ENCODE measurements around the gene KNDC1.
"Not testable (repeated sequence)": the region's sequence is repeated elsewhere in the genome, so short reads cannot be mapped to it uniquely, and the experiment has no call there.

The KNDC1 gene

DNA sequence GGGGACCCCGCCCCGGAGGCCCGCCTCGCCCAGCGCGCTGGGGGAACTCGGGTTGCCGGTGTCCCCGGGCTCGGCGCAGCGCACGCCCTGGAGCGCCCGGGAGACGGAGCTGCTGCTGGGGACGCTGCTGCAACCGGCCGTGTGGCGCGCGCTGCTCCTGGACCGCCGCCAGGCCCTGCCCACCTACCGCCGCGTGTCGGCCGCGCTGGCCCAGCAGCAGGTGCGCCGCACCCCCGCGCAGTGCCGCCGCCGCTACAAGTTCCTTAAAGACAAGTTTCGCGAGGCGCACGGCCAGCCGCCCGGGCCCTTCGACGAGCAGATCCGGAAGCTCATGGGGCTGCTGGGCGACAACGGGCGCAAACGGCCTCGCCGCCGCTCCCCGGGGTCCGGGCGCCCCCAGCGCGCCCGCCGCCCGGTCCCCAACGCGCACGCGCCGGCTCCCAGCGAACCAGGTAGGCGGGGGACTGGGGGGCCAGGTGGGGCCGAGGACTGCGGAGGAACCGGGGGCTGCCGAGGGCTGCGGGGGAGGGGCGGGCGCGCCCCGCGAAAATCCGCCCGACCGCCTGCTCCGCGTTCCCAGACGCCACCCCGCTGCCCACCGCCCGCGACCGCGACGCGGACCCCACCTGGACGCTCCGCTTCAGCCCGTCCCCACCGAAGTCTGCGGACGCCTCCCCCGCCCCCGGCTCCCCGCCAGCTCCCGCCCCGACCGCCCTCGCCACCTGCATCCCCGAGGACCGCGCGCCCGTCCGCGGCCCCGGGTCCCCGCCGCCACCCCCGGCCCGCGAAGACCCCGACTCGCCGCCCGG, 70.6 kb downstream of the KNDC1 start:
- H3K79me2 ChIP-seq (ENCODE audit: control insufficient read depth, insufficient read depth, low read length, unreplicated experiment), result no peaks in the 10 kb centered on the region
- H3K27me3 ChIP-seq (ENCODE audit: insufficient read depth, low read length), result peaks cover 63% of the 10 kb centered on the region
- H3K4me3 ChIP-seq (ENCODE audit: low read depth, low read length), result no peak overlapping the region
- H3K27ac ChIP-seq (ENCODE audit: low read depth, low read length), result no peak overlapping the region
- no peaks in the 10 kb centered on the region for H3K36me3 ChIP-seq (ENCODE audit: insufficient read depth, low read length)
- H2AFZ ChIP-seq (ENCODE audit: low read length, unreplicated experiment), result no peak overlapping the region
- no peaks in the 10 kb centered on the region for H3K4me1 ChIP-seq (ENCODE audit: control insufficient read depth, insufficient read depth, low read length, unreplicated experiment)

DNA sequence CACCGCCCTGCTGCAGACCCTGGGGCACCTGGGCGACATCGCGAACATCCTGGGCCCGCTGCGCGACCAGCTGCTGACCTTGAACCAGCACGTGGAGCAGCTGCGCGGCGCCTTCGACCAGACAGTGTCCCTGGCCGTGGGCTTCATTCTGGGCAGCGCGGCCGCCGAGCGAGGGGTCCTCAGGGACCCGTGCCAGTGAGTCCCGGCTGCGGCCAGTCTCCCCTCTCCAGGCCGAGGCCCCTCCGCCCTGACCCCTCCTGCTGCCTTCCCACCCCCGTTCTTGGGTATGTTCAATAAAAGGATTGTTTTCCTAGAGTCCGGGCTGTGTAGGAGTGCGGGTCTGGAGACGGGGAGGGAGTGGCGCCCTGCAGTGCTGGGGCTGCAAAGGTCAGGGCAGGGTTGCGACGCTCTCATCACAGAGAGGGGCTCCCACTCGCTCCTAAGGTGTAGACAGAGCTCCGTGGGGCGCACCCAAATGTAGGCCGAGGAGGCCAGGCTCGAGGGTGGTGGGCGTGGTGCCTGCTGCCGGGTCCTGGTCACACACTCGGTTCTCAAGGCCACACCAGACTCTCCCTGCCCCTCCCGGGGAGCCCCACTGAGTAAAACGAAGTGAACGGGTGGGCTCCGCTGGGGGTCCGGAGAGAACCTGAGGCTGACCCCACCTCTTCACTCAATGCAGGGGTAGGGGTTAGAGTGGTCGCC, 71.4 kb downstream of the KNDC1 start:
- Histone ChIP-seq H3K4me1 (ENCODE audit: control insufficient read depth, insufficient read depth, low read length, unreplicated experiment) (no peaks in the 10 kb centered on the region), H3K79me2 (ENCODE audit: control insufficient read depth, insufficient read depth, low read length, unreplicated experiment) (no peaks in the 10 kb centered on the region), H3K36me3 (ENCODE audit: insufficient read depth, low read length) (no peaks in the 10 kb centered on the region), H3K4me3 (ENCODE audit: low read depth, low read length) (no peak overlapping the region), H2AFZ (ENCODE audit: low read length, unreplicated experiment) (no peak overlapping the region), H3K27ac (ENCODE audit: low read depth, low read length) (no peak overlapping the region), H3K27me3 (ENCODE audit: insufficient read depth, low read length) (peaks cover 71% of the 10 kb centered on the region)

DNA sequence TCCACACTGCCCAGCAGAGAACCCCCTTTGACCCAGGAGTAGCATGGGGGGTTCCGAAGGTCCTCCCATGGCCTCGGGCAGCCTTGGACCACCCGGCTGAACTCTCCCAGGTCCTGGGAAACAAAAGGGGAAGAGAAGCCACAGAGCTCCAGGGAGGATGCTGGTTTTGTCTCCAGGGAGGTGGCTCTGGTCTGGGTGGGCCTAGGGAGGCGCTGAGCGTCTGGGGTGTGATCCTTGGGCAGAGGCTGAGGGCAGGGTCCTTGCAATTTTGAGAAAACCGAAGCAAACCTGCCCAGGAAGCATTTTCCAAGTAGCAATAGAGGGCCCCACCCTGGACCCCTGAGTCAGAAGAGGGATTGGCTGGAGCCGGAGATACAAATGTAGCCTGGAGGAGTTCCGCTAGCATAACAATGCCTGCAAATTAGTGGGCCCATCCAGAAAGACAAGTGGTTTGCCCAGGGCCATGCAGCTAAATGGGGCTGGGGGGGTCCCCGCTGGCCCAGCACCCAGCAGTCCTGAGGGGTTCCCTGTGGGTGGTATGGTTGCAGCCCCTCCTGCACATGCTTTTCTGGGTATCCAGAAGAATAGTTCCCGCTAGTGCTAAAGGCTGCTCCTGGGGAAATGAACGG, 72.0 kb downstream of the KNDC1 start:
- no peak overlapping the region for H2AFZ ChIP-seq (ENCODE audit: low read length, unreplicated experiment)
- H3K27ac ChIP-seq (ENCODE audit: low read depth, low read length), result no peak overlapping the region
- H3K79me2 ChIP-seq (ENCODE audit: control insufficient read depth, insufficient read depth, low read length, unreplicated experiment), result no peaks in the 10 kb centered on the region
- peaks cover 77% of the 10 kb centered on the region for H3K27me3 ChIP-seq (ENCODE audit: insufficient read depth, low read length)
- H3K4me1 ChIP-seq (ENCODE audit: control insufficient read depth, insufficient read depth, low read length, unreplicated experiment), result no peaks in the 10 kb centered on the region
- no peak overlapping the region for H3K4me3 ChIP-seq (ENCODE audit: low read depth, low read length)
- no peaks in the 10 kb centered on the region for H3K36me3 ChIP-seq (ENCODE audit: insufficient read depth, low read length)

DNA sequence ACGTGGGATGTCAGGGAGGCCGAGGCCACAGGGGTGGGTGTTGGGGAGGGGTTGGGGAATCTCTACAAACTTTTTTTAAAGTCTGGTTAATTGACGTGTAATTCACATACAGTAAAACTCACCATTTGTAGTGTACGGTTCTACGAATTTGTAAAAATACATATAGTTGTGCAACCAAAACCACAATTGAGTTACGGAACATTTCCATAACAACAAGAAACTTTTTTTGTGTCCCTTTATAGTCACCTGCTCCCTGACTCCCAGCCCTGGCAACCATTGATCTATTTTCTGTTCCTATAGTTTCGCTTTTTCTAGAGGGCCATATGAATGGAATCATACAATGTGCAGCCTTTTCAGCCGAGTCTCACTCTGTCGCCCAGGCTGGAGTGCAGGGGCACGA, 74.8 kb downstream of the KNDC1 start:
- H3K27me3 ChIP-seq (ENCODE audit: insufficient read depth, low read length), result peaks cover 83% of the 10 kb centered on the region
- not testable (repeated sequence) for H3K4me1 ChIP-seq (ENCODE audit: control insufficient read depth, insufficient read depth, low read length, unreplicated experiment); H2AFZ ChIP-seq (ENCODE audit: low read length, unreplicated experiment); H3K27ac ChIP-seq (ENCODE audit: low read depth, low read length); H3K79me2 ChIP-seq (ENCODE audit: control insufficient read depth, insufficient read depth, low read length, unreplicated experiment); H3K4me3 ChIP-seq (ENCODE audit: low read depth, low read length); H3K36me3 ChIP-seq (ENCODE audit: insufficient read depth, low read length)

DNA sequence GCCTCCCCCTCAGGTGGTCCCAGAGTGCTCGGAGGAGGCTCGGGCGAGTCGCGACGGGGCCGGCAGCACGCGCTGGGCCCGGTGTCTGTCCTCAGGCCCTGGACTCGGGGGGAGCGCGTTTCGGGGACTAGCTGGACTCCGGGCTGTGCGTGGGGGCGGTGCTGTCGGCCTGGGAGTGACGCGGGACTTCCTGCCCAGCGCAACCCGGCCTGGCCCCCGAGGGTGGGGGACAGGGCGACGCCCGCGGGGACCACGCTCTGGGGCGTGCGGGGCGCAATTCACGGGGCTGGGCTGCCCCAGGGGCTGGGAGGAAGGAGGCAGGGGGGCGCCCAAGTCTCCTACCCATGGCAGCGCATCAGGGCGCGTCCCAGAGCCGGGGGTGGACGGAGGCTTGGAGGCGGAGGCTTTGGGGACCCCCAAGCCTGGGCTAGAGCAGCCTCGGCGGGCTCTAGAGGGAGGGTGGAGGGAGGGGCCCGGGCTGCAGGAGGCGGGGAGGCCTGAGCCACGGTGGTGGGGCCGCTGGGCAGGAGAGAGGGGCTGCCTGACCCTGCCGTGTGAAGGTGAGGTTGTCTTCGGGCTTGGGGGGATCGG, 75.3 kb downstream of the KNDC1 start:
- no peak overlapping the region for H3K27ac ChIP-seq (ENCODE audit: low read depth, low read length)
- no peak overlapping the region for H3K4me3 ChIP-seq (ENCODE audit: low read depth, low read length)
- no peaks in the 10 kb centered on the region for H3K36me3 ChIP-seq (ENCODE audit: insufficient read depth, low read length)
- no peaks in the 10 kb centered on the region for H3K4me1 ChIP-seq (ENCODE audit: control insufficient read depth, insufficient read depth, low read length, unreplicated experiment)
- H2AFZ ChIP-seq (ENCODE audit: low read length, unreplicated experiment), result no peak overlapping the region
- peaks cover 80% of the 10 kb centered on the region for H3K27me3 ChIP-seq (ENCODE audit: insufficient read depth, low read length)
- no peaks in the 10 kb centered on the region for H3K79me2 ChIP-seq (ENCODE audit: control insufficient read depth, insufficient read depth, low read length, unreplicated experiment)

DNA sequence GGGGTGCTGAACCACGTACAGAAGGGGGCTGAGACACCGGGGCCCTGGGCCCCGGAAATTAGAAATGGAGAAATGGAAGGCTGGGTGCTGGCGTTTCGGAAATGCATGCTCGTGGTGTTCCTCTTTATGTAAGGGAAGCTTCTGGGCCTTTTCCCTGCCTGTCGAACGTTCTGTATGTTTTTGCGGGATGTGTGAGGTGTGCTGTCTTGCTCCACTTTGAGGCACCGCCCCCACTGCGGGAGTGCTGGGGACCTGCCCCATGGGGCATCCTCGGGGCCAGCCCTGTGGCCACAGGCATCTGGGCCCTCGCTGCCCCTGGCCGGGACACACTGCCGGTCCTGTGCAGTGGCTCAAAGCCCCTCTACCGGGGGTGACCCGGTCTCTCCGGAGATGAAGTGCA, 75.9 kb downstream of the KNDC1 start:
- H3K27ac ChIP-seq (ENCODE audit: low read depth, low read length), result no peak overlapping the region
- peaks cover 75% of the 10 kb centered on the region for H3K27me3 ChIP-seq (ENCODE audit: insufficient read depth, low read length)
- no peak overlapping the region for H2AFZ ChIP-seq (ENCODE audit: low read length, unreplicated experiment)
- H3K4me1 ChIP-seq (ENCODE audit: control insufficient read depth, insufficient read depth, low read length, unreplicated experiment), result no peaks in the 10 kb centered on the region
- no peak overlapping the region for H3K4me3 ChIP-seq (ENCODE audit: low read depth, low read length)
- H3K79me2 ChIP-seq (ENCODE audit: control insufficient read depth, insufficient read depth, low read length, unreplicated experiment), result no peaks in the 10 kb centered on the region
- H3K36me3 ChIP-seq (ENCODE audit: insufficient read depth, low read length), result no peaks in the 10 kb centered on the region

DNA sequence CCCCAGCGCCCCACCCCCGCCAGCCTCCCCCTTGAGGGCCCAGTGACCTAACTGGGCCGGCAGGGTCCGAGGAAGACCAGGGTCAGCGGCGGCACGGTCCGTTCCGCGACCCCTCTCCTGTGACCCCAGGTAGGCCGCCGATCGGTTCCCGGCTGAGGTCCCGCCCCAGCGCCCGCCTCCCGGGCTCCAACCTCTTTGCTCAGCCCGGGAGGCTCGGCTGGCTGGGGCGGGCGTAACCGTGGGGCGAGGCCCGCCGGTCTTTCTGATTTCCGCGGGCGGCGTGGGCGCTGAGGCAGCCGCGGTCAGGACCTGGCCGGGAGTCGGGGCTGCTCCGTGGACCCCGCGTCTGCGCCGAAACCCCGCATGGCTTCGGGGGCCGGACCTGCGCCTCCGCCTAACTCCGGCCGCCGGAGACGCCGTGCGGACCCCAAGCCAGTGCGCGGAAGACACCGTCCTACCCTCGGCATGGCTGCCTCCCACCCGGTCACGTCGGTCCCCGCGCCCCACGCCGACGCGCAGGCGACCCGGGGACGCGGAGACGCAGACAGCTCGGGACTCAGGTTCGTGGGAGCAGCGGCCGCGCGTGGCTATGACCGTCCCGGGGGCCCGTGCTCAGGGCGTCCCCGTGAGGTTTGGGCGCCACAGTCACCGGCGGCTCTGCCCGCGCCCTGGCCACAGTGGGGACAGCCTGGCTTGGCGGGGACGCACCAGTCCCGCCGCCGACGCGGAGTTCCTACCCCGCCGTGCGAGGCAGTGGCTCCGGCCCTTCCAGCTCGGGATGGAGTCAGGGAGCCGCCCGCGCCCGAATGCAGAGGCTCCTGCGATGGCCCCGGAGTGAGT, 76.6 kb downstream of the KNDC1 start:
- H3K36me3 ChIP-seq (ENCODE audit: insufficient read depth, low read length), result no peaks in the 10 kb centered on the region
- no peaks in the 10 kb centered on the region for H3K79me2 ChIP-seq (ENCODE audit: control insufficient read depth, insufficient read depth, low read length, unreplicated experiment)
- no peak overlapping the region for H3K27ac ChIP-seq (ENCODE audit: low read depth, low read length)
- H3K4me1 ChIP-seq (ENCODE audit: control insufficient read depth, insufficient read depth, low read length, unreplicated experiment), result no peaks in the 10 kb centered on the region
- H2AFZ ChIP-seq (ENCODE audit: low read length, unreplicated experiment), result no peak overlapping the region
- H3K4me3 ChIP-seq (ENCODE audit: low read depth, low read length), result 0 out of 2 replicates have a peak overlapping the region, but pooled peaks have one; percentile 25
- H3K27me3 ChIP-seq (ENCODE audit: insufficient read depth, low read length), result peaks cover 73% of the 10 kb centered on the region

DNA sequence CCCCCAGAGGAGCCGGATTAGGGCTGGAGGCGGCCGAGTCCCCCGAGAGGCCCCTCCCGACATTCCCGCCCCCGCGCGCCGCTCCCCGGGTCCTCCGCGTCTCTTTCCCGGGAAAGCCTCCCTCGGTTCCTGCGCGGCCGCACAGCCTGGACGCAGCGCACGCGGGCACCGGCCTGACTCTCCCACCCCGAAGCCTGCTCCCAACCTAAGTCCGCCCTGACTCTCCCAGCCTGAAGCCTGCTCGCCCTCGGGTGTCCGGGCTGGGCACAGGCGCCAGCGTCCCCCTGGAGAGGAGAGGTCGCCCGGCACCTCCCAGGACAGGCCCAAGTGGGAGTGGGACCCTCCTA, 77.2 kb downstream of the KNDC1 start:
- Histone ChIP-seq H3K36me3 (ENCODE audit: insufficient read depth, low read length) (no peaks in the 10 kb centered on the region), H3K27me3 (ENCODE audit: insufficient read depth, low read length) (peaks cover 67% of the 10 kb centered on the region), H3K27ac (ENCODE audit: low read depth, low read length) (no peak overlapping the region), H3K79me2 (ENCODE audit: control insufficient read depth, insufficient read depth, low read length, unreplicated experiment) (no peaks in the 10 kb centered on the region), H3K4me3 (ENCODE audit: low read depth, low read length) (no peak overlapping the region), H2AFZ (ENCODE audit: low read length, unreplicated experiment) (no peak overlapping the region), H3K4me1 (ENCODE audit: control insufficient read depth, insufficient read depth, low read length, unreplicated experiment) (no peaks in the 10 kb centered on the region)

DNA sequence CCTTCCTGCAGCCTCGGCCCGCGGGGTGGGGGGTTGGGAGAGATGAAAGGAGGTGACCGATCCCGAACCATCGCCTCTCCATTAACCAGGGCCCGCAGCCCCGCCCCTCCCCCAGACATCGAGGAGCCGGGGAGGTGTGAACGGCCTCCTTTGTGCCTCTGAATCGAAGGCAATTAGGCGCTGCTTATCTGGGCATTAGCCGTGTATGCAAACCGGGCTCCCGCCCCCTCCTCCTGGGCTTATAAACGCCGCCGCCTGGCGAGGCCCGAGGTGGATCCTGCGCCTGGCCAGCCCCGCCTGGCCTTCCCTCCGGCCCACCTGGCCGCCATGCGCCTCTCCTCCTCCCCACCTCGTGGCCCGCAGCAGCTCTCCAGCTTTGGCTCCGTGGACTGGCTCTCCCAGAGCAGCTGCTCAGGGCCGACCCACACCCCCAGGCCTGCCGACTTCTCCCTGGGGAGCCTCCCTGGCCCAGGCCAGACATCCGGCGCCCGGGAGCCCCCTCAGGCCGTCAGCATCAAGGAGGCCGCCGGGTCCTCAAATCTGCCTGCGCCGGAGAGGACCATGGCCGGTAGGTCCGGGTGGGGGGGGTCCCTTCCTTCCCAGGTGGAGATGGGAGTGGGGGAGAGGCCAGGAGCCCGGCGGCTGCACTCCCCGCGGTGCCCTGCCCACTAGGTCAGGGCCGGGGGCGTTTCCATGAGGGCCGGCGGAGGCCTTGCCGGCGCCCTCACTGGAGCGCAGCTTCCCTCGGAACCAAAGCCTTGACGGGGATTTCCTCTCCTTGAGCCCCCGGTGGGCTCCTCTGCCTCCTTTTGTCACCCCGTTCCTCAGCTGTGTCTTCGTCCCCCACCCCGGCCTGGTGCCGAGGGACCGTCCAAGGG, 77.8 kb downstream of the KNDC1 start, which contains the start of gene VENTX:
TSS of gene VENTX (plus strand) at position 268 of the 878 bp plus-strand sequence. CDS start at position 328, 60 bp downstream.
- H3K27ac ChIP-seq (ENCODE audit: low read depth, low read length), result no peak within 1 kb of the TSS
- H3K4me3 ChIP-seq (ENCODE audit: low read depth, low read length), result 0 out of 2 replicates have a peak within 1 kb of the TSS, but pooled peaks have one; percentile 25
- H2AFZ ChIP-seq (ENCODE audit: low read length, unreplicated experiment), result no peak within 1 kb of the TSS
- no peaks in the 10 kb centered on the region for H3K4me1 ChIP-seq (ENCODE audit: control insufficient read depth, insufficient read depth, low read length, unreplicated experiment)
- H3K79me2 ChIP-seq (ENCODE audit: control insufficient read depth, insufficient read depth, low read length, unreplicated experiment), result no peaks in the 10 kb centered on the region
- peaks cover 67% of the 10 kb centered on the region for H3K27me3 ChIP-seq (ENCODE audit: insufficient read depth, low read length)
- H3K36me3 ChIP-seq (ENCODE audit: insufficient read depth, low read length), result no peaks in the 10 kb centered on the region
